ENCODE data around the gene PGM2. TPM values are rescaled to one million over a fixed set of nuclear protein-coding genes. Genes with fewer than 3 reads are reported as not detected.

The PGM2 gene
- total RNA-seq, 1 donor from 2014 or later = 27.8 TPM

DNA sequence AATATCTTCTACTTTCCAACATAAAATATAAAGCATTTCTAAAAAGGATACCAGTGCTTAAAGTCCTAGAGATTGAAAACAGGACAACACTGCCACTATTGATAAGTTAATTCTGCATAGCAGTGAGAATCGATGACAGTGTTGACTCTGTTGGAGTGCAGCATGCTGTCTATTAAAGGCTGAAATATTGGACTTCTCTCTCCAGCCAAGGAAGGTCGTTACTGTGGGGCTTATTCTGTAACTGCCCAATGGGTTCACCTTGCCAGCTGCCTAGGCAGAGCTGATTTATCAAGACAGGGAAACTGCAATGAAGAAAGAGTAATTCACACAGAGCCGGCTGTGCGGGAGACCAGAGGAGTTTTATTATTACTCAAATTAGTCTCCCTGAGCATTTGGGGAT, 37.7 kb upstream of the PGM2 start:
- H3K36me3 ChIP-seq (ENCODE audit: control insufficient read depth, insufficient read depth, low read length) = no peaks in the 10 kb centered on the region
- no peaks in the 10 kb centered on the region for H3K27me3 ChIP-seq (ENCODE audit: control insufficient read depth, insufficient read depth, low read length)
- TF ChIP-seq, protein P1, sequence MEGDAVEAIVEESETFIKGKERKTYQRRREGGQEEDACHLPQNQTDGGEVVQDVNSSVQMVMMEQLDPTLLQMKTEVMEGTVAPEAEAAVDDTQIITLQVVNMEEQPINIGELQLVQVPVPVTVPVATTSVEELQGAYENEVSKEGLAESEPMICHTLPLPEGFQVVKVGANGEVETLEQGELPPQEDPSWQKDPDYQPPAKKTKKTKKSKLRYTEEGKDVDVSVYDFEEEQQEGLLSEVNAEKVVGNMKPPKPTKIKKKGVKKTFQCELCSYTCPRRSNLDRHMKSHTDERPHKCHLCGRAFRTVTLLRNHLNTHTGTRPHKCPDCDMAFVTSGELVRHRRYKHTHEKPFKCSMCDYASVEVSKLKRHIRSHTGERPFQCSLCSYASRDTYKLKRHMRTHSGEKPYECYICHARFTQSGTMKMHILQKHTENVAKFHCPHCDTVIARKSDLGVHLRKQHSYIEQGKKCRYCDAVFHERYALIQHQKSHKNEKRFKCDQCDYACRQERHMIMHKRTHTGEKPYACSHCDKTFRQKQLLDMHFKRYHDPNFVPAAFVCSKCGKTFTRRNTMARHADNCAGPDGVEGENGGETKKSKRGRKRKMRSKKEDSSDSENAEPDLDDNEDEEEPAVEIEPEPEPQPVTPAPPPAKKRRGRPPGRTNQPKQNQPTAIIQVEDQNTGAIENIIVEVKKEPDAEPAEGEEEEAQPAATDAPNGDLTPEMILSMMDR (IDR thresholded peaks at IDR 0.05; ENCODE audit: insufficient read depth, low read length, poor library complexity, severe bottlenecking) = no peak
- H3K4me3 ChIP-seq (ENCODE audit: low read depth, low read length) = no peak overlapping the region
- no peak for DNase-seq (ENCODE audit: low read depth)

DNA sequence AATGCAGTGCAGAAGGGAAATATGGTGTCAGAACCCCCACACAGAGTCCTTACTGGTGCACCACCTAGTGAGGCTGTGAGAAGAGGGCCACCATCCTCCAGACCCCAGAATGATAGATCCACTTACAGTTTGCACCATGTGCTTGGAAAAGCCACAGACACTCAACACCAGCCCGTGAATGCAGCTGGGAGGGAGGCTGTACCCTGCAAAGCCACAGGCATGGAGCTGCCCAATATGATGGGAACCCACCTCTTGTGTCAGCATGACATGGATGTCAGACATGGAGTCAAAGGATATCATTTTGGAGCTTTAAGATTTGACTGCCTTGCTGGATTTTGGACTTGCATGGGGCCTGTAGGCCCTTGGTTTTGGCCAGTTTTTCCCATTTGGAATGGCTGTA, 34.2 kb upstream of the PGM2 start:
- H3K36me3 ChIP-seq (ENCODE audit: control insufficient read depth, insufficient read depth, low read length) = no peaks in the 10 kb centered on the region
- no peak for DNase-seq (ENCODE audit: low read depth)
- H3K27me3 ChIP-seq (ENCODE audit: control insufficient read depth, insufficient read depth, low read length) = no peaks in the 10 kb centered on the region
- TF ChIP-seq, protein P1 (IDR thresholded peaks at IDR 0.05; ENCODE audit: insufficient read depth, low read length, poor library complexity, severe bottlenecking) = no peak
- no peak overlapping the region for H3K4me3 ChIP-seq (ENCODE audit: low read depth, low read length)

DNA sequence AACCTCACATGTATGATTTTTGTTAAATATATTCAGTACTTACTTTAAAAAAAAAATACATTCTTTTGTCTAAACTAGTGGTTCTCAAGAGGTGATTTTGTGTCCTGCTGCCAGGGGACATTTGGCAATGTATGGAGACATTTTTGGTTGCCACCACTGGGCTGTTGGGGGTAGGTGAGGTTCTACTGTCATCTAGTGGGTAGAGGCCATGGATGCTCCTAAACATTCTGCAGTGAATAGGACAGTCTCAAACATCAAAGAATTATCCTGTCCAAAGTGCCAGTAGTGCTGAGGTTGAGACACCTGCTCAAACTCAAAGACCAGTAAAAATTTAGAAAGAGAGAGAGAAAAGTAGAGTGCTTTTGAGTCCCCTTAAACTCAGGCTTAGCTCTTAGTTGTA, 32.9 kb upstream of the PGM2 start:
- DNase-seq (ENCODE audit: low read depth) = no peak
- no peaks in the 10 kb centered on the region for H3K36me3 ChIP-seq (ENCODE audit: control insufficient read depth, insufficient read depth, low read length)
- TF ChIP-seq, protein P1 (IDR thresholded peaks at IDR 0.05; ENCODE audit: insufficient read depth, low read length, poor library complexity, severe bottlenecking) = peak; percentile 40
- no peak overlapping the region for H3K4me3 ChIP-seq (ENCODE audit: low read depth, low read length)
- H3K27me3 ChIP-seq (ENCODE audit: control insufficient read depth, insufficient read depth, low read length) = no peaks in the 10 kb centered on the region

DNA sequence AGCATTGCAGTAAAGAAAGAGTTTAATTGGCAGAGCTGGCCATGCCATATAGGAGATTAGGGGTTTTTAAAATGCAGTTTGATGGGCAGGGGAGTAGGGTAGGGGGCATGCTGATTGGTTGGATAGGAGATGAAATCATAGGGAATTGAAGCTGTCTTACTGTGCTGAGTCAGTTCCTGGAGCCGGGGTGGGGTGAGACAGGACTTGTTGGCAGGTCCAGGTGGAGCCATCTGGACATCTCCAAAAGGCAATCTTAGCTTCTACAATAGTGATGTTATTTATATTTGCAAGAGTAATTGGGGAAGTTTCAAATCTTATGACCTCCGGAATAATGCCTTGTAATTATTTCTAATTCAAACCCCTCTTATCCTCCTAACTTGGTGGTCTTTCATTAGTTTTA, 32.4 kb upstream of the PGM2 start:
- H3K27me3 ChIP-seq (ENCODE audit: control insufficient read depth, insufficient read depth, low read length) = no peaks in the 10 kb centered on the region
- H3K4me3 ChIP-seq (ENCODE audit: low read depth, low read length) = no peak overlapping the region
- no peak for DNase-seq (ENCODE audit: low read depth)
- TF ChIP-seq, protein P1 (IDR thresholded peaks at IDR 0.05; ENCODE audit: insufficient read depth, low read length, poor library complexity, severe bottlenecking) = no peak
- H3K36me3 ChIP-seq (ENCODE audit: control insufficient read depth, insufficient read depth, low read length) = no peaks in the 10 kb centered on the region

DNA sequence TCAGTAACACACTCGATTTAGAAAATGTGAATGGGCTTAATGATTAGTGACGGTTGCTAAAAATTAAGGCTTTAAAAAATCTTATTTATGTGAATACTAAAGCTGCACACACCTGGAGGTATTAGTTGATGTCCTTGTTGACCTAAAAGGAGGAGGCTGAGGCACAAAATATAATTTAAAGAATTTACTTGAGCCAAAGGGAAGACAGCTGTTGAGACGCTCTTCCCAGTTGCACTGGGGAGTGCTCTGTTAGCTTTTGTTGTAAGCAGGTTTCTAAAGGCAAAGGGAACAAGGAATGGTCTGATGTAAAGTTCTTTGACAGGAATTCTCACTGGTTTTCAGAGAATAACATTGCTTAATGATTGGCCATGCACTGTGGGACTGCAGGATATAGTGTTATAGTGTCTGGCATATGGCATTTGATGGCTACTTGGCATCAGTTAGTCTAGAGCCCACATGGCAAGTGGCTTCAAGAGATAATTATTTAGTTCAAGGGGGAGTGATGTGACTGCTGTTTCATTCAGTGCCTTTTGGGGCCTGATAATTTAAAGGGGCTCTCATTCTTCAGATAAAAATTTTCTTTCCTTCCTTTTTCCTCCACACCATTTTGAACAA, 30.8 kb upstream of the PGM2 start:
- Histone ChIP-seq H3K4me3 (ENCODE audit: low read depth, low read length) (no peak overlapping the region), H3K36me3 (ENCODE audit: control insufficient read depth, insufficient read depth, low read length) (no peaks in the 10 kb centered on the region), H3K27me3 (ENCODE audit: control insufficient read depth, insufficient read depth, low read length) (no peaks in the 10 kb centered on the region)
- DNase-seq (ENCODE audit: low read depth) = no peak
- TF ChIP-seq, protein P1 (IDR thresholded peaks at IDR 0.05; ENCODE audit: insufficient read depth, low read length, poor library complexity, severe bottlenecking) = no peak

DNA sequence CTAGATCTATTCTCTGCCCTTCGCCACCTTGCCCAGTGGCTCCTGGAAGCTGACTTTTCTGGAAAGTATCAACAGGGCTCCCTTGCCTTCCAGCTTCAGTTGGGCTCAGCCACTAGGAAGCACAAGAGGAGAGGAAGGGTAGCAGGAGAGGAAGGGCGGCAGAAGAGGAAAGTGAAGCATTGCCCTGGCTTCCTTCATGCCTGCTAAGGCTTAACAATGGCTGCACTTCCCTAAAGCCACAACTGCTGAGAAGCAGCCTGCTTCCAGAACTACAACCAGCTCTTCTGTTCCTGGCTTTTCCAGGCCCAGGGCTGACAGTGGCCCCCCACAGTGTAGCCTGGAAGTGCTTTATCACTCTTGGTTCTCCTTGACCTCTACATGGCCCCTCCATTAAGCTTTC, 29.1 kb upstream of the PGM2 start:
- no peak for DNase-seq (ENCODE audit: low read depth)
- TF ChIP-seq, protein P1 (IDR thresholded peaks at IDR 0.05; ENCODE audit: insufficient read depth, low read length, poor library complexity, severe bottlenecking) = no peak
- H3K4me3 ChIP-seq (ENCODE audit: low read depth, low read length) = no peak overlapping the region
- H3K27me3 ChIP-seq (ENCODE audit: control insufficient read depth, insufficient read depth, low read length) = no peaks in the 10 kb centered on the region
- H3K36me3 ChIP-seq (ENCODE audit: control insufficient read depth, insufficient read depth, low read length) = no peaks in the 10 kb centered on the region
